DMS53 (cell line): ENCODE results near the gene ENDOV.
"Not testable (repeated sequence)": the region's sequence is repeated elsewhere in the genome, so short reads cannot be mapped to it uniquely, and the experiment has no call there.

Source experiments
- DNase-seq: peaks from one replicate; lab custom pipeline; 2025; lab: John Stamatoyannopoulos, UW

The ENDOV gene

DNA sequence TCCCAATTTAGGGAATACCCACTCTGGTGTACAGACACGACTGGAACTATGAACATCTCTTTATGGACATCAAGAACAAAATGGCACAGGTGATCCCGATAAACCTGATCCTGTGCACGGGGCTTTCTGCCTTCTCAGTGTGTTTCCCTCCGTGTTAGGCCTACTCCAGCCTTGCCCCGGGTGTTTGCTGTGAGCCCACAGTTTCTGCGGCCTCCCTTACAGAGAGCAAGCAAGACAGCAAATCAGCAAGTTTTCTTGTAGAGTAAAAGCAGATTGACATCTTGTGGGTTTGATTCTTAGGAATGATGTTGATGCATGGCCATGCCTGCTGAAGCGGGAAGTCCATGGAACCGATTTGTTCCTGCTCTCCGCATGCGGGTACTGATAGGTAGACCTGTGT, 26.4 kb upstream of the ENDOV start:
- no peak for DNase-seq

DNA sequence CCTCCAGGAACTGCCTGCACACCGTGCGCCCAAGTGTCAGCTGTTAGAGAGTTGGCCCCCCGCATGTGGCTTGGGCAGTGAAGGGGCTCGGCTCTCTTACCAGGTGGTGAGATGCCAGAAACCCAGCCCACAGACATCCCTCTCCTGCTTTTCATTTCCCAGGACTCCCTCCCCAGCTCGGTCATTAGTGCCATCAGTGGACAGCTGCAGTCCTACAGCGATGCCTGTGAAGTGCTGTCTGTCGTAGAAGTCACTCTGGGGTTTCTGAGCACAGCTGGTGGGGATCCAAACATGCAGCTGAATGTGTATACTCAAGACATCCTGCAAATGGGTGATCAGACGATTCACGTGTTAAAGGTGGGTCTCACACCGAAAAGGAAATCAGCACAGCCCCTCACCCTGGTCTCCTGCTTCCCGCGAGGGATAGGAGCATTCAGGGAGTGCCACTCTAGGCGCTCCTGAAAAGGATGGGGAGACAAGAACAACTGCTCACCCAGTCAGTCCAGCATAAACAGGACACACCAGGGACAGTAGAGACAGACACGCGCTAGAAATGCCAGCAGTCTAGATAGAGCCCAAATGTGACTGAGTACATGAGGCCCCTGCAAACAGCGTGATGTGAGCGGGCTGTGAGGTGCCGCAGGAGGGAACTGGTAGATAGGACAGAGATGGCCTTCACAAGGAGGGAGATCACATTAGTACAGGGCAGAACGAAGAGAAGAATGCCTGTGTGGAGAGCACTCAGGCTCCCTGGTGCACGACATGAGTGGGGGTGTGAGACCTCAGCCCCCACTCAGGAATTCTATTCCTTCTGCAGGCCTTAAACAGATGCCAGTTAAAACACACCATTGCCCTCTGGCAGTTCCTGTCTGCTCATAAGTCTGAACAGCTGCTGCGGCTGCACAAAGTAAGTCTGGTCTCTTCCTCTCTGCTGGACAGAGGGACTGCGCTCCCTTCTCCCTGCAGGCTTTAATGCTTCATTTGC, 25.7 kb upstream of the ENDOV start:
- no peak for DNase-seq

DNA sequence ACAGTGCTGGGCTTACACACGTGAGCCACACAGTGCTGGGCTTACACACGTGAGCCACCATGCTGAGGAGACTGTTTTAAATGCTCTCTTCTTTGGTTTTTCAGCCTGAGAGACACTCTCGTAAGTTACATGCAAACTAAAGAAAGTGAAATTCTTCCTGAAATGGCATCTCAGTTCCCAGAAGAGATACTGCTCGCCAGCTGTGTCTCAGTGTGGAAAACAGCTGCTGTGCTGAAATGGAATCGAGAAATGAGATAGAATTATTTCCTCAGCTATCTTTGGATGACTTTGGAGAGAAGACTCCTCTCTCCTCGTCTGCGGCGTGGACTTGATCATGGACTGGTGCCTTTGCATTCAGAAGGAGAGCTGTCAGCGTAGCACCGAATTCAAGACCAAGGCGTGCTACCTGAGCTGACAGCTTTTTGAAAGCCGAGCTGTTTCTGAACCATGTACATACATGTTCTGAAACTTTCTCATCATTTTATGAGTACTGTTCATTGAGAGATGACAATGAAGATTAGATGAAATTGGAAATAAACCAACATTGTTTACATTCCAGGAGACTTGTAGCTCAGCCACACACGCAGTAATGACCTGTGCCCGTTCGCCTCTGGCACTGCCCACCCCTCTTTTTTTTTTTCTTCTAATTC, 21.6 kb upstream of the ENDOV start:
- DNase-seq, result no peak

DNA sequence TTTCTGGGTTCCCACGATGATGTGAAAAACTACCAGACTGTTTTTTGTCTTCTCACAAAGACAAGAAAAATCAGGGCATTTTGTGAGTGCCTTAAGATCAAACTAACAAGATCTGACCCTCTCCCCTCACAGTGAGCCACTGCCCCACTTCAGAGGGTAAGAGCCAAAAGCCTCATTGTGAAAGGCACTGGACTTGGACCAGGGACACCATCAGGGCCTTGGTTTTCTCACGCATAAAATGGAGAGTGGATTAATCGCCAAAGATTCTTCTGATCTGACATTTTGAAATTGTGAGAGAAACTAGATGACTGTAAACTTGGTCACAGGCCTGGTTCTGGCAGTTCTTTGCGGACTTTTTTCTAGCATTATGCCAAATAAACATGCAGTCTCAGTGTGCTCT, 21.0 kb upstream of the ENDOV start:
- DNase-seq, result no peak

DNA sequence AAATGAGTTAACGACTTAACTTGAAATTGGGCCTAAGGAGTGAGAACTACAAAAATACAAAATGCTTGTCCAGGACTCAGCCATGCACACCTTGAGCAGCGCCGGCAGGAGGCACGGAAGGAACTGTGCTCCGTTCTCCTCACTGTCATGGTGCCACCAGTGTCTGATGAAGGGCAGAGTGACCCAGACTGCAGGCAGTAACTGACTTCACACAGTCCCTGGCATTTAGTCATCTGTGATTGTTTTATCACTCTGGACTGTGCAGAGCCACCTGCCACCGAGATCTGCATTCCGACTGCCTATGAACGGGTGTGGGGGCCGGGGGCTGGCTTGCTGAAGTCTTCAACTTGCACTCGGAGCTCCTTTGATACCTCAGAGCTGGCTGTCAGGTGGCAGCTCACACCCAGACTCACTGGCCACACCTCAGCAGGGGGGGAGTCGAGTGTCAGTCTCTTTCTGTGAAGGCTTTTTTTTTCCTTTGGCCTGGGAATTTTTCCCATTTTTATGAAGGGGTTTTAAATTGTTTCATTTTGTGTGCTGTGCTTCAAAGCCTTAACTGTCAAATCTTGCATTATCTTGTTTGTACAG, 20.2 kb upstream of the ENDOV start:
- DNase-seq, result no peak

DNA sequence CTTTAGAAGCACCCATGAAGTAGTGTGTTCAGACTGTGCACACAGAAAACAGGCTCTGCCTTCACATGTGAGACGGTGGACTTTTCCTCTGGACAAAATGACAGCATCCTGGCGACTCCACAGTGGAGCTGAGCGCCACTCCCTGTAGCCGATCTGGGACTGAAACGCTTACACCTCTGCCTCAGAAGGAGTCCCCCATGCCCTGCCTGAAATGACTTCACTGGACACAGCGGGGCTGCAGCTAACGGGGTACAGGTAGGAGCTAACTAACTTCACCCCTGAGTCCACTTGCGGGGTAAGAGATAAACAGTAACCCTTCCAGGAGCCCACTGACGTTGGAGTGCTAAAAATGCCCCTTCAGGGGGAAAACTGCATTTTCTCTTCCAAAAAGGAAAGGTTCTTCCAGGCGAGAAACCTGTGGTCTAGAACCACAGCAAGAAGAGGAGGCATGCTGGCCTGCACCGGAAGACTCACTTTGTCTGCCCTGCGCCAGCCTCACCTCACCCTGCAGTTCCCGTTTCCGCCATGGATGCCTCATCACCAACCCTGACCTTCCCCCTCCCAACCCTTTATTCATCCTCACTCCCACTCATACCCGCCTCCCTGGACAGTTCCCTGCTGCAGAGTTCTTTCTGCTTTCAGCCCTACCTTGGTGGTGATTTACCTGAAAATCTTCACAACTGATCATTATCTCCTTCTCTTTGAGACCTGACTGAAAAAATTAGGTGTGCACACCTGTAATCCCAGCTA, 19.4 kb upstream of the ENDOV start:
- no peak for DNase-seq

DNA sequence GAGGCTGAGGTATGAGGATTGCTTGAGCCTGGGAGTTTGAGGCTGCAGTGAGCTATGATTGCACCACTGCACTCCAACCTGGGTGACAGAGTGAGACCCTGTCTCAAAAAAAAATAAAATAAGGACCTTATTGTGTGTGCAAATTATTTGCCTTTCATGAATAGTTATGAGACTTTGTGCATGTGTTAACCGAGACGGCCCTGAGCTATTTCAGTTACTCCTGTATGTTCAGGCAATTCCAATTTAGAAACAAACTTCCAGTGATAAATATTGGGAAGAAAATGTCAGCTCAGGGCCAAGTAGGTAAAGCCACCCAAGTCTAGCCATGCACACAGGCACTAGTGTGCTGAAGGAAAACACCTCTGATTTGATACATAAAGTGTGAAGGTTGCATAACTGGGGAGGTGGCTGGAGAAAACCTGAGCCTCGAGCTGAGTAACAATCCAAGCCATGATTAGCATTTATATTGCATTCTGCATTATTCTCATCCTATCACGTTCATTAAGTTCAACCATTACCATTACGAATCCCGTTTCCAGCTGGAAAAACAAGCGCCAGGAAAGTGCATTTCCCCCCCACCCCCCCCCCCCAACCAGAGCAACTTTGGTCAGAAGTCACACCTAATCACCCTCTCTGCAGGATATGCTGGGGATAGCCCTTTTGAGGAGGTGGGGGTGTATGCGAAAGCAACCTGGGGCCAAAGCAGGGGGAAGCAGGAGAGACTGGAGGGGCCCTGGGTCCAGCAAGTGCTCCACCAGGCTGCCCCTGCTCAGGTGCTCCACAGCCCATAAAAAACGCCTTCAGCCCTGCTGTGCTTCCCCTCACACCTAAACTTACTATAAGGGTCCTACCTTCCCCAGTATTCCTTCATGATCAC, 18.6 kb upstream of the ENDOV start:
- no peak for DNase-seq

DNA sequence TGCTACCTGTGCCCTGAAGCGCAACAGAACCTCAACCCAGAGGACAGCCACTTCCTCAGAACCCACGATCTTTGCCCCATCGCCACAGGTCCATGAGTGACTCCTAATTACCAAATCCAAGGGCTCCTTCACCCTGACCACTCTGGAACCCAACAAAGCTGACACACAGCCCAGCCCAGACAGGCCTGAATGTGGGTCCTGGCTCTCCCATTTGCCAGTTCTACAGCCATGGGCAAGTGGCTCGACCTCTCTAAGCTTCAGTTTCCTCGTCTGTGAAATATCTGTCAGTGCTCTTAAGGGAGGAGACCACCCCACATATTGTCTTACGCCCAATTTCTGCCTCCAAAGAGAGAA, 18.0 kb upstream of the ENDOV start:
- DNase-seq, result no peak

DNA sequence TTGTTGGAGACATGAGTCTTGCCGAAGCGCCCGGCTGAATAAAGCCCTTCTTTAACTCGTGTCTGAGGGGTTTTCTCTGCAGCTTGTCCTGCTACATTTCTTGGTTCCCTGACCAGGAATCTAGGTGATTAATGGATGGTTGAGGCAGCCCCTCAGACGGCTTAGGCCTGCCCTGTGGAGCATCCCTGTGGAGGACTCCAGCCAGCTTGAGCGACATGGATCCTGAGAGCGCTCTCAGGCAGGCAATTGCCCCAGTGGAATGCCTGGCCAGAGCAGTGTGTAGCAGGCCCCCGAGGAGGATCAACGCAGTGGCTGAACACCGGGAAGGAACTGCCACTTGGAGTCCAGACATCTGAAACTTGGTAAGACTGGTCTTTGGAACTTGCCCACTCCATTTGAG, 17.3 kb upstream of the ENDOV start:
- no peak for DNase-seq

DNA sequence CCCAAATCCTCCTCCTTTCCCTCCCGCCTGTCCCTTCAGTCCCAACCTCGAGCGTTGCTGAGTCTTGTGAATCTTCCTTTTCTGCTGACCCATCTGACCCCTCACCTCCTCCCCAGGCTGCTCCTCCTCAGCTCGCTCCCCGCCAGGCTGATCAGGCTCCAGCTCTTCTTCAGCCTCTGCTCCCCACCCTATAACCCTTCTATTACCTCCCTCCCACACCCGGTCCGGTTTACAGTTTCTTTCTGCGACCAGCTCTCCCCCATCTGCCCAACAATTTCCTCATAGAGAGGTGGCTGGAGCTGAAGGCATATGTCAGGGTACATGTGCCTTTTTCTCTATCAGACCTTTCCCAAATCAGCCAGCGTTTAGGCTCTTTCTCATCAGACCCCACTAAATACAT, 13.9 kb upstream of the ENDOV start:
- DNase-seq, result not testable (repeated sequence)

DNA sequence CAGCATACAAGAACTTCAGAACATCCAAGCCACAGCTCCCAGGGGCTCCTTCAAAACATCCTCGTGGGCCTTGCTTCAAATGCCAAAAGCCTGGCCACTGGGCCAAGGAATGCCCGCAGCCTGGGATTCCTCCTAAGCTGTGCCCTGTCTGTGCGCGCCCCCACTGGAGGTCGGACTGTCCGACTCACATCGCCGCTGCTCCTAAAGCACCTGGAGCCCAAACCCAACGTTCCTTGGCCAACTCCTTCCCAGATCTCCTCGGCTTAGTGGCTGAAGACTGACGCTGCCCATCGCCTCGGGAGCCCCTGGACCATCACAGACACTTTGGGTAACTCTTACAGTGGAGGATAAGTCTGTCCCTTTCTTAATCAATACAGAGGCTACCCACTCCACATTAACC, 12.9 kb upstream of the ENDOV start:
- not testable (repeated sequence) for DNase-seq

DNA sequence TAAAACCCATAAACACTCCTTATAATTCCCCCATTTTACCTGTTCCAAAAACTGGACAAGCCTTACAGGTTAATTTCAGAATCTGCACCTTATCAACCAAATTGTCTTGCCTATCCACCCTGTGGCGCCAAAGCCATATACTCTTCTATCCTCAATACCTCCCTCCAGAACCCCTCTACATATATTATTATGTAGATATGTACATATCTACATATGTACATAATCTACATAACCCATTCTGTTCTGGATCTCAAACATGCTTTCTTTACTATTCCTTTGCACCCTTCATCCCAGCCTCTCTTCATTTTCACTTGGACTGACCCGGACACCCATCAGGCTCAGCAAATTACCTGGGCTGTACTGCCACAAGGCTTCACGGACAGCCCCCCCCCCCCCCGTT, 12.0 kb upstream of the ENDOV start:
- DNase-seq, result no peak

DNA sequence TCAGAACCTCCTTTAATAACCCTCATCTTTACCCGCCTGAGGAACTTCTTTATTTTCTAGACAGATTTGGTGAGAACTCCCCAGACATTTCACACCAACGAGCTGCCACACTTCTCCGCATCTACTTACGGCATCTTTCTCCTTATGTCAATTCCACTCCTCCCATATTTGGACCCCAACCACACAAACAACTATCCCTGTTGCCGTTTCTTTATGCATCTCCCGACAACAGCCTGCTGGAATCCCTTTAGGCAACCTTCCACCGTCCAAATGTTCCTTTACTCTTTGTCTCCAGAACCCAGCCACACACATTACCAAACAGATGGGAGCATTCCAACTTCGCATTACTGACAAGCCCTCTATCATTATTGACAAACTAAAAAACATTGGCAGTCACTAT, 8.8 kb upstream of the ENDOV start:
- no peak for DNase-seq

DNA sequence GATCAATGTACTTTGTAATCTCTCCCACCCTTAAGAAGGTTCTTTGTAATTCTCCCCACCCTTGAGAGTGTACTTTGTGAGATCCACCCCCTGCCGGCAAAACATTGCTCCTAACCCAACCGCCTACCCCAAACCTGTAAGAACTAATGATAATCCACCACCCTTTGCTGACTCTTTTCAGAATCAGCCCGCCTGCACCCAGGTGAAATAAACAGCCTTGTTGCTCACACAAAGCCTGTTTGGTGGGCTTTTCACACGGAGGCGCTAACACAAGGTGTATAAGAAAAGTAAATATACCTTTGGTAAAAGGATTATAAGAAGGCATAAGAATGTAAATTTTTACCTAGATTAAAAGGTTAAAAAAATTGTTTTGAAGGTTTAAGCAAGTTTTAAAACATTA, 7.0 kb upstream of the ENDOV start:
- not testable (repeated sequence) for DNase-seq

DNA sequence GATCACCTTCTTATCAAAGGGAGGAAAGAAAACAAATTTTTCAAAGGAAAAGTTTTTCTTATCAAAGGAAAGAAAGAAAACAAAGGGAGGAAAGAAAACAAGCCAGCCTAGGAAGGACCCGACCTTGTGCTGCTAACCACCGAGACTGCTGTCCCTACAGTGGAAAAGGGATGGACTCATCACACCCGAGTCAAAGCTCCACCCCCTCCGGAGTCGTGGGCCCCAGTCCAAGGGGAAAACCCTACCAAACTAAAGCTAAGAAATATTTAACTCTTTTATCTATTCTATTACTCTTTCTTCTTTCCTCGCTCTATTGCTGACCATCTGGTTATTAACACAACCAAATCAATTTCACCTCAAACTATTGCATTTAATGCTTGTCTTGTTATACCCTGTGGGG, 6.1 kb upstream of the ENDOV start:
- no peak for DNase-seq

DNA sequence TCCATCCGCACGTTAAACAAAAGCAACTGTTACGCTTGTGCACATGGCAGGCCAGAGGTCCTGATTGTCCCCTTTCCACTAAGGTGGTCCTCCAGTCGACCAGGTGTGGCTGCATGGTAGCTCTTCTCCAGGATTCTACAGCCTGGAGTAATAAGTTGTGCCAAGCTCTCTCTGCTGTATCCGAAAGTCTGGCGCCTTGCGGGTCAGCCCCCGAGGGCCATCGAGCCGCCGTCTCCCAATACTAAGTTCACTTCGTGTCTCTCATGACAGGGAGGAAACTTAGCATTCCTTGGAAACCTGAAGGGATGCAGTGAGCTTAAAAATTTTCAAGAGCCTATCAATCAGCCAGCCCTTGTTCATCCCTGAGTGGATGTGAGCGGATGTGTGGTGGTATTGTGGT, 5.3 kb upstream of the ENDOV start:
- DNase-seq, result no peak

DNA sequence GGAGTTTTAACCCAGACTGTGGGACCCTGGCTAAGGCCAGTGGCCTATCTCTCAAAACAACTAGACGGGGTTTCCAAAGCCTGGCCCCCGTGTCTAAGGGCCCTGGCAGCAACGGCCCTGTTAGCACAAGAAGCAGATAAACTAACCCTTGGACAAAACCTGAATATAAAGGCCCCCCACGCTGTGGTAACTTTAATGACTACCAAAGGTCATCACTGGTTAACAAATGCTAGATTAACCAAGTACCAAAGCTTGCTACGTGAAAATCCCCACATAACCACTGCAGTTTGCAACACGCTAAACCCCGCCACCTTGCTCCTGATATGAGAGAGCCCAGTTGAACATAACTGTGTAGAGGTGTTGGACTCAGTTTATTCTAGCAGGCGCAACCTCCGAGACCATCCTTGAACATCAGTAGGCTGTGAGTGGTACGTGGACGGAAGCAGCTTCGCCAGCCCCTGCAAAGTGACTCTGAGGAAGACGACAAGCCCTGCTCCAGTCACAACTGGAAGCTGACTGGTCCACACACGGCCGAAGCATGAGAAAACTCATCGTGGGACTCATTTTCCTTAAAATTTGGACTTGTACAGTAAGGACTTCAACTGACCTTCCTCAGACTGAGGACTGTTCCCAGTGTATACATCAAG, 4.4 kb upstream of the ENDOV start:
- DNase-seq, result not testable (repeated sequence)

DNA sequence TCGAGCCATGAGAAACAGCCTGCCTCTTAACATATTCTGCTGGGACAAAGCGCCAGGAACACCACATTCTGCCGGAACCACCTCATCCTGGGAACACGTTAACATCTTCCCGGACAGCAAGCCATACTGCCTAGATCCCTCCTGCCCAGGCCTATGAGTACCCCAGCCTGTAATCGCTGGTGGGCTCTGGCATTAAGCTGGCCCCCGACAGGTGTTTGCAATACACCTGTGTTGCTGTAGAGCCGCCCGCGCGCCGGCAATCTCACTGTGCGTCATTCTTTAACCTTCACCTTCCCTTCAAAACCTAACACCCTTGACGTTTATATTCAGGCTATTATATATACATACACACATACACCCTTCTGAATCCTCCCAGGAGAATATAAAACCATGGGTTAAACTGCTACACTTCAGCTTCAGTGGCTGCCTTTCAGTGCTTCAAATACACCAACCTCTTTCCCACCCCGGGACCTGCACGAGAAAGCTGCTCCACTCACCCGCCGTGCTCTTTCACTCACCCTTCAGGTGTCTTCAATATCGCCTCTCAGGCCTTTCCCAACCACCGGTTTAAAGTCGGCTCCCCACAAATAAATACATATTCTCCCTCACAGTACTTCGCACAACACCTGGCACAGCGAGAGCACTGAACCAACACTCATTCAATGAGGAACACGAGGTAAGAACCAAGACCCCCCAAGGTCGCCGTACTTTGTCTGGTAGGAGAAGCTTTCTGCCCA, 1.0 kb upstream of the ENDOV start:
- DNase-seq, result peak; percentile 73

DNA sequence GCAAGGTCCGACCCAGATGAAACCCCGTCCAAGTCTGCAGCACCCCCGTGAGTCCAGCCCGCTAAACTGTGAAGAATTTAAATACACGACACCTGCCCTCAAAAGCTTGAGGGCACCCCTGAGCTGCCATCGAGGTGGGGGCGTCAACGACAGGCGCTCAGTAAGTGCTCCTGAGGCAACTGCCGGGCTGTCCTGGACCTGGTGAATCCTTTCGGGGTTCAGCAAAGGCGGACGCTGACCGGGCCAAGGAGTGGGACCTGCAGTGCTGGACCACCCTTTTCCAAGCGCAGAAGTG, 512 bp upstream of the ENDOV start:
- DNase-seq, result no peak

DNA sequence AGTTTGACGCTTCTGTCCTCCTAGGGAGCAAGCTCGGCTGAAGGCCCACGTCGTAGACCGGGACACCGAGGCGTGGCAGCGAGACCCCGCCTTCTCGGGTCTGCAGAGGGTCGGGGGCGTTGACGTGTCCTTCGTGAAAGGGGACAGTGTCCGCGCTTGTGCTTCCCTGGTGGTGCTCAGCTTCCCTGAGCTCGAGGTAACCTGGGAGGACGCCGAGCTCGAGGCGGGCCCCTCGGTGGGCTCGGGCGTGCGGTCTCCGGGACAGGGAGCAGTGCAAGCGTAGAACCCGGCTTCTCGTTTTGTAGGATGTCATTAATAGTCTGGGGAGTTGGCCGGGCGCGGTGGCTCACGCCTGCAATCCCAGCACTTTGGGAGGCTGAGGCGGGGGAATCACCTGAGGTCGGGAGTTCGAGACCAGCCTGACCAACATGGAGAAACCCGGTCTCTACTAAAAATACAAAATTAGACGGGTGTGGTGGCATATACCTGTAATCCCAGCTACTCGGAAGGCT, 715 bp downstream of the ENDOV start:
- no peak for DNase-seq
